OCI-LY7 (cell line): ENCODE results near the gene SPO11.

Source experiments
- EZH2phosphoT487 ChIP-seq: fragments of 200-600 bp; sonication (generic); IDR thresholded peaks from 2 replicates; pipeline ENCODE4 v1.6.1; 2018; ENCODE audit warnings: low read depth, borderline replicate concordance, mild to moderate bottlenecking, mixed run types, antibody characterized with exemption, low read length, moderate library complexity, mixed read lengths
- TF ChIP-seq, protein P1 (sequence below): fragments of 200-600 bp; sonication (generic); conservative IDR thresholded peaks from 2 replicates; pipeline ENCODE4 v1.5.1; 2014; ENCODE audit warnings: mild to moderate bottlenecking, antibody characterized with exemption, low read length, moderate library complexity, mixed read lengths

DNA sequence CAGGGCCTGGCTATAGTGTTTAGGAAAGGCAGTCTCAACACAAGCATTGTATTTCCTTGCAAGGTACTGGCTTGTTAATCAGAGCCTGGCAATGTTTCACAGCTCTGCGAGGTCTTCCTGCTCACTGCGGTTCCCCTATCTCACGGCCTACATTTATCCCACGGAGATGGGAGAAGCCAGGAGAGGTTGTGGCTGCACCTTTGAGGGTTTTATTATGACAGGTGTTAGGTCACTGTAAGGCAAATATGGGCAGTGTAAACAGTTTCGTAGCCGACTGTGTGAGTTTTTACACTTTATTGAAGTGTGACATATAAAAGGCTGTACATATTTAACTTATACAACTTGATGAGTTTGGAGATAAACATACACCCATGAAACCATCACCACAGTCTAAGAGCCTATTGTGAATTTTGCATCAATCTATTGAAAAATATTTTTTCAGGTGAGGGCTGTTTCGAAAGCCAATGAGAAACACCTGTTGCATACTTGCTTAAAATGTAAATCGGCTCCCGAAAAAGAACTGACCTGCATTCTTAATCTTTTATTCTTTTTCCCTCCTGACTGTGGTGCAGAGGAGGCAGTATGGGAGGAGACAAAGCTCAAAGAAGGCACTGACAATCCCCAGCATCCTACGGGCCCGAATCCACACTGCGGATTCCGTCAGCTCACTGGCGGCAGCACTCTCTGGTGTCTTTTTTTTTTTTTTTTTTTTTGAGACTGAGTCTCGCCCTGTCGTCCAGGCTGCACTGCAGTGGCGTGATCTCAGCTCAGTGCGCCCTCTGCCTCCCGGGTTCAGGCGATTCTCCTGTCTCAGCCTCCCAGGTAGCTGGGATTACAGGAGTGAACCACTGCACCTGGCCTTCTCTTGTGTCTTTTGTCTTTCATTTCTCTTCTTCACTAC is 54.1 kb downstream of the SPO11 start:
- TF ChIP-seq, protein P1, sequence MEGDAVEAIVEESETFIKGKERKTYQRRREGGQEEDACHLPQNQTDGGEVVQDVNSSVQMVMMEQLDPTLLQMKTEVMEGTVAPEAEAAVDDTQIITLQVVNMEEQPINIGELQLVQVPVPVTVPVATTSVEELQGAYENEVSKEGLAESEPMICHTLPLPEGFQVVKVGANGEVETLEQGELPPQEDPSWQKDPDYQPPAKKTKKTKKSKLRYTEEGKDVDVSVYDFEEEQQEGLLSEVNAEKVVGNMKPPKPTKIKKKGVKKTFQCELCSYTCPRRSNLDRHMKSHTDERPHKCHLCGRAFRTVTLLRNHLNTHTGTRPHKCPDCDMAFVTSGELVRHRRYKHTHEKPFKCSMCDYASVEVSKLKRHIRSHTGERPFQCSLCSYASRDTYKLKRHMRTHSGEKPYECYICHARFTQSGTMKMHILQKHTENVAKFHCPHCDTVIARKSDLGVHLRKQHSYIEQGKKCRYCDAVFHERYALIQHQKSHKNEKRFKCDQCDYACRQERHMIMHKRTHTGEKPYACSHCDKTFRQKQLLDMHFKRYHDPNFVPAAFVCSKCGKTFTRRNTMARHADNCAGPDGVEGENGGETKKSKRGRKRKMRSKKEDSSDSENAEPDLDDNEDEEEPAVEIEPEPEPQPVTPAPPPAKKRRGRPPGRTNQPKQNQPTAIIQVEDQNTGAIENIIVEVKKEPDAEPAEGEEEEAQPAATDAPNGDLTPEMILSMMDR: peak; percentile 64; the same call in 1 of the 2 replicates
- TF ChIP-seq EZH2phosphoT487: no peak
